ENCODE data around the gene TMEM263. TPM values are rescaled to one million over a fixed set of nuclear protein-coding genes. Genes with fewer than 3 reads are reported as not detected.

Gene TMEM263
- total and polyA plus RNA-seq, 2 donors (not counting 1 experiment from before 2014, with no cell fraction given) = 97.9 to 116 TPM

DNA sequence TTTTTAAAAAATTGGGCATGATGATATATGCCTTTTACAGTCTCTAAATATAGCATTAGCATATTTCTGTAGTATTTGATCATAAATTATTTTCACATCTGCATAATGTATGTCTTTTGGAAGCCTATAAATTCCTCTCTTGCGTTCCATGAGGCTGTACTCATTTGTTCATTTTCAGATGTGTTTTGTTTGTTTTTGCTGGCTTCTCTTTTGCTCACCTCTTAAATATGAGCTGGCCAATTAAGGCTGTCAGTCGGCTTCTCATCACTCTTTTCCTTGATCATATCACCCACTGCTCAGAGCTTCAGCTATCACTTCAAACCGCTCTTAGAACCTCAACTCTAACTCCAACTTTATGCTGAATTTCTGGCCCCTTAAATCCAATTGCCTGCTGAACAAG is 6.6 kb downstream of the TMEM263 start:
- no peak overlapping the region for H3K4me3 ChIP-seq (replicated peaks in 1 of 4; ENCODE audit: control extremely low read depth in 1 of 4, insufficient read depth in 1 of 4, low read depth in 3 of 4, low read length in 4 of 4)
- peaks cover 1% of the 10 kb centered on the region for H3K36me3 ChIP-seq (ENCODE audit: control insufficient read depth, insufficient read depth, low read length)
- no peak overlapping the region for H3K27ac ChIP-seq (ENCODE audit: insufficient read depth, low read length)
- no peak overlapping the region for H3K9ac ChIP-seq (ENCODE audit: insufficient read depth, low read length)
- H3K4me2 ChIP-seq (ENCODE audit: extremely low read depth, insufficient read depth, low read length) = no peak overlapping the region
- H4K20me1 ChIP-seq (ENCODE audit: control insufficient read depth, extremely low read depth, insufficient read depth, low read length) = peaks cover 14% of the 10 kb centered on the region
- TF ChIP-seq, protein P1, sequence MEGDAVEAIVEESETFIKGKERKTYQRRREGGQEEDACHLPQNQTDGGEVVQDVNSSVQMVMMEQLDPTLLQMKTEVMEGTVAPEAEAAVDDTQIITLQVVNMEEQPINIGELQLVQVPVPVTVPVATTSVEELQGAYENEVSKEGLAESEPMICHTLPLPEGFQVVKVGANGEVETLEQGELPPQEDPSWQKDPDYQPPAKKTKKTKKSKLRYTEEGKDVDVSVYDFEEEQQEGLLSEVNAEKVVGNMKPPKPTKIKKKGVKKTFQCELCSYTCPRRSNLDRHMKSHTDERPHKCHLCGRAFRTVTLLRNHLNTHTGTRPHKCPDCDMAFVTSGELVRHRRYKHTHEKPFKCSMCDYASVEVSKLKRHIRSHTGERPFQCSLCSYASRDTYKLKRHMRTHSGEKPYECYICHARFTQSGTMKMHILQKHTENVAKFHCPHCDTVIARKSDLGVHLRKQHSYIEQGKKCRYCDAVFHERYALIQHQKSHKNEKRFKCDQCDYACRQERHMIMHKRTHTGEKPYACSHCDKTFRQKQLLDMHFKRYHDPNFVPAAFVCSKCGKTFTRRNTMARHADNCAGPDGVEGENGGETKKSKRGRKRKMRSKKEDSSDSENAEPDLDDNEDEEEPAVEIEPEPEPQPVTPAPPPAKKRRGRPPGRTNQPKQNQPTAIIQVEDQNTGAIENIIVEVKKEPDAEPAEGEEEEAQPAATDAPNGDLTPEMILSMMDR (conservative IDR thresholded peaks at IDR 0.05 in 1 of 2, IDR thresholded peaks at IDR 0.05 in 1 of 2; ENCODE audit: low read depth in 1 of 2, low read length in 2 of 2) = no peak
- no peak for TF ChIP-seq EZH2 (IDR thresholded peaks at IDR 0.05; ENCODE audit: low read length, missing control alignments)
- no peak for DNase-seq (ENCODE audit: low read depth in 2 of 2)
- no peak overlapping the region for H2AFZ ChIP-seq (ENCODE audit: low read length)
- H3K27me3 ChIP-seq (ENCODE audit: control insufficient read depth, insufficient read depth, low read length) = no peaks in the 10 kb centered on the region
- H3K9me3 ChIP-seq (ENCODE audit: control insufficient read depth, insufficient read depth, low read depth, low read length) = no peaks in the 10 kb centered on the region
- no peaks in the 10 kb centered on the region for H3K4me1 ChIP-seq (ENCODE audit: control insufficient read depth, extremely low read depth, insufficient read depth, low read length)
- H3K79me2 ChIP-seq (ENCODE audit: control insufficient read depth, insufficient read depth, low read length) = peaks cover 91% of the 10 kb centered on the region

- H3K4me2 ChIP-seq (ENCODE audit: extremely low read depth, insufficient read depth, low read length) = no peak overlapping the region
- H3K4me3 ChIP-seq (replicated peaks in 1 of 4; ENCODE audit: control extremely low read depth in 1 of 4, insufficient read depth in 1 of 4, low read depth in 3 of 4, low read length in 4 of 4) = no peak overlapping the region
- peaks cover 72% of the 10 kb centered on the region for H3K79me2 ChIP-seq (ENCODE audit: control insufficient read depth, insufficient read depth, low read length)
- no peaks in the 10 kb centered on the region for H3K4me1 ChIP-seq (ENCODE audit: control insufficient read depth, extremely low read depth, insufficient read depth, low read length)
- no peaks in the 10 kb centered on the region for H3K9me3 ChIP-seq (ENCODE audit: control insufficient read depth, insufficient read depth, low read depth, low read length)
- no peak for DNase-seq (ENCODE audit: low read depth in 2 of 2)
- no peak overlapping the region for H3K9ac ChIP-seq (ENCODE audit: insufficient read depth, low read length)
- H3K36me3 ChIP-seq (ENCODE audit: control insufficient read depth, insufficient read depth, low read length) = peaks cover 3% of the 10 kb centered on the region
- H3K27me3 ChIP-seq (ENCODE audit: control insufficient read depth, insufficient read depth, low read length) = no peaks in the 10 kb centered on the region
- H4K20me1 ChIP-seq (ENCODE audit: control insufficient read depth, extremely low read depth, insufficient read depth, low read length) = peaks cover 15% of the 10 kb centered on the region
- H3K27ac ChIP-seq (ENCODE audit: insufficient read depth, low read length) = no peak overlapping the region
- no peak overlapping the region for H2AFZ ChIP-seq (ENCODE audit: low read length)
- TF ChIP-seq EZH2 (IDR thresholded peaks at IDR 0.05; ENCODE audit: low read length, missing control alignments) = no peak
- TF ChIP-seq, protein P1 (conservative IDR thresholded peaks at IDR 0.05 in 1 of 2, IDR thresholded peaks at IDR 0.05 in 1 of 2; ENCODE audit: low read depth in 1 of 2, low read length in 2 of 2) = no peak
Measured at GRCh38 chr12:106964526-106964925, 8.8 kb downstream of the TMEM263 start.

DNA sequence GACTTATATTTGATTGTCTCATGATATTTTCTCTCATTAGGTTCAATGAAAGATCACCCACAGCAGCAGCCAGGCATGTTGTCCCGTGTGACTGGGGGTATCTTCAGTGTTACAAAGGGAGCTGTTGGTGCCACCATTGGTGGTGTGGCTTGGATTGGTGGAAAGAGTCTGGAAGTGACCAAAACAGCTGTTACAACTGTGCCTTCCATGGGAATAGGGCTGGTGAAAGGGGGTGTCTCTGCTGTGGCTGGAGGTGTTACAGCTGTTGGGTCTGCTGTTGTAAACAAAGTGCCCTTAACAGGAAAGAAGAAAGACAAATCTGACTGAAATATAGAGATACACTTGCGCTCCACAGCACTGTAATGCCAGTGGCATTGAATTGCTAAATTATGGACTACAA is 15.4 kb downstream of the TMEM263 start:
- no peak overlapping the region for H3K4me2 ChIP-seq (ENCODE audit: extremely low read depth, insufficient read depth, low read length)
- peaks cover 4% of the 10 kb centered on the region for H3K4me1 ChIP-seq (ENCODE audit: control insufficient read depth, extremely low read depth, insufficient read depth, low read length)
- peaks cover 15% of the 10 kb centered on the region for H3K79me2 ChIP-seq (ENCODE audit: control insufficient read depth, insufficient read depth, low read length)
- no peak overlapping the region for H2AFZ ChIP-seq (ENCODE audit: low read length)
- no peaks in the 10 kb centered on the region for H3K9me3 ChIP-seq (ENCODE audit: control insufficient read depth, insufficient read depth, low read depth, low read length)
- no peak for DNase-seq (ENCODE audit: low read depth in 2 of 2)
- H3K36me3 ChIP-seq (ENCODE audit: control insufficient read depth, insufficient read depth, low read length) = peaks cover 8% of the 10 kb centered on the region
- no peak overlapping the region for H3K9ac ChIP-seq (ENCODE audit: insufficient read depth, low read length)
- no peak for TF ChIP-seq EZH2 (IDR thresholded peaks at IDR 0.05; ENCODE audit: low read length, missing control alignments)
- TF ChIP-seq, protein P1 (conservative IDR thresholded peaks at IDR 0.05 in 1 of 2, IDR thresholded peaks at IDR 0.05 in 1 of 2; ENCODE audit: low read depth in 1 of 2, low read length in 2 of 2) = no peak
- H3K27me3 ChIP-seq (ENCODE audit: control insufficient read depth, insufficient read depth, low read length) = no peaks in the 10 kb centered on the region
- H3K27ac ChIP-seq (ENCODE audit: insufficient read depth, low read length) = no peak overlapping the region
- H3K4me3 ChIP-seq (replicated peaks in 1 of 4; ENCODE audit: control extremely low read depth in 1 of 4, insufficient read depth in 1 of 4, low read depth in 3 of 4, low read length in 4 of 4) = no peak overlapping the region
- peaks cover 3% of the 10 kb centered on the region for H4K20me1 ChIP-seq (ENCODE audit: control insufficient read depth, extremely low read depth, insufficient read depth, low read length)
